Measurements from ENCODE around the gene FKTN.
"Not testable (repeated sequence)": the region's sequence is repeated elsewhere in the genome, so short reads cannot be mapped to it uniquely, and the experiment has no call there.

GRCh38 chr9:105520992-105521391, 36.9 kb upstream of the FKTN start:
- not testable (repeated sequence) for TF ChIP-seq CTCF, POLR2A, POLR2AphosphoS5, EP300 (IDR thresholded peaks at IDR 0.05)

Measured in stomach (tissue), 4 donors.